ENCODE results near the gene CCDC116.
"Not testable (repeated sequence)": the region's sequence is repeated elsewhere in the genome, so short reads cannot be mapped to it uniquely, and the experiment has no call there.

Gene CCDC116

DNA sequence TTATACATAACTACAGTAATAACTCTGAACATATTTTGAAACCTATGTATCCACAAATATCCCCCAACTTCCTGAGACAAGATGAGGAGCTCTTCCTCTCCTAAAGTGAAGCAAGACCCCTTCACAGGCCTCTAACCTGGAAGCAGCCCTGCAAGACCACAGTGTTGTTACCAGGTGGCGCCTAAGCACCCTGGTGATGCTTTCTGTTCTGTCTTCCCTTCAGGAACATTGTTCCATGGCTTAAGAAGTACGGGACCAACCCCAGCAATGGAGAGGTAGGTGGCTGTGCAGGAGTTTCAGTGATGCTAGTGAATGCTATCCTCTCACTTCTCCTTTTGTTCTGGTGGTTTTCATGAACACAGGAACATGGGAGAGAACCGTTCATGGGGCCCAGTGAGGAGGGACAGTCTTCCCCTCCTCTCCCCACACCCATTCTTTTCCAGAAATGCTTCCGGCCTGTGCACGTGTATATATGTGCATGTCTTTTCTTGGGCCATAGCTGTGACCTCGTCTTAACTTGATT, 39.6 kb downstream of the CCDC116 start:
- H3K4me3 Mint-ChIP-seq = no peak overlapping the region
- peaks cover 56% of the 10 kb centered on the region for H3K36me3 Mint-ChIP-seq (ENCODE audit: low read depth)
- H3K27me3 Mint-ChIP-seq = no peaks in the 10 kb centered on the region
- H3K4me1 Mint-ChIP-seq (ENCODE audit: low read depth) = peaks cover 12% of the 10 kb centered on the region
- H3K9me3 Mint-ChIP-seq = no peaks in the 10 kb centered on the region
- no peak overlapping the region for H3K27ac Mint-ChIP-seq

DNA sequence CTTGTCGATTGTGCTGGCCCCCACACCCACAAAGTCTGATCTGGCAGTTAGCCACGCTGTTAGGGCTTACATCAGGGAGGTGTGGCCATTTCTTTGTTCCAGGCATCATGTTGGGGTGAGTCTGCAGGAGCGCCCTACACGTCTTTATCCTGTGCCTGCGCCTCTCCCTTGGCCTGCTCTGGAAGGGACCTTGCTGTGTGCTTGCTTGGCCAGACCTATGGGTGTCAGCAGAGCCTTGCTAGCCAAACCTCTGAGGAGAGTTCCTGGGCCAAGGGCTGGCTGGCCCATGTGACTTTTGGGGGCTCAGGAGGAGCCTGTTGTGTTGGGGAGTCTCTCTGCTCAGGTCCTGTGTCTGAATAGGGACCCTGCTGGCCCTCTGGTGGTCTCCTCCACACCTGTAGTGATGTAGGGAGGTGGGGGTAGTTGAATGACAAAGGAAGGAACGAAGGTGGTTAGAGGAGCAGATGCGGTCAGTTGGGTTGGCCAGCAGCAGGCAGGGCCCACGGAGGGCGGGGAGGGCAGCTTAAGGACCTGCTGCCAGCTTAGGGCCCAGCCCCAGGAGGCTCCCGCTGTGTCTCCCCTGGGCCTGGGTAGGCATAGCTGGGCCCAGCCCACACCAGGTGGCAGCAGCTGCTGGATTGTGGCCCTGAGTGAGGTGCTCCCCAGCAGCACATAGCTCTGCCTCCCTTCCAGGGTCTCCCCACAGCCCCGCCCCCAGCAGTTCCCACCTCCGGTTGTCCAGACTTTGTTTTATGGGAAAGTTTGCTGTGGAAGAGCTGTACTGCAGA, 41.2 kb downstream of the CCDC116 start:
- H3K4me3 Mint-ChIP-seq = no peak overlapping the region
- H3K9me3 Mint-ChIP-seq = no peaks in the 10 kb centered on the region
- H3K27me3 Mint-ChIP-seq = no peaks in the 10 kb centered on the region
- H3K36me3 Mint-ChIP-seq (ENCODE audit: low read depth) = peaks cover 56% of the 10 kb centered on the region
- no peak overlapping the region for H3K27ac Mint-ChIP-seq
- peaks cover 3% of the 10 kb centered on the region for H3K4me1 Mint-ChIP-seq (ENCODE audit: low read depth)

DNA sequence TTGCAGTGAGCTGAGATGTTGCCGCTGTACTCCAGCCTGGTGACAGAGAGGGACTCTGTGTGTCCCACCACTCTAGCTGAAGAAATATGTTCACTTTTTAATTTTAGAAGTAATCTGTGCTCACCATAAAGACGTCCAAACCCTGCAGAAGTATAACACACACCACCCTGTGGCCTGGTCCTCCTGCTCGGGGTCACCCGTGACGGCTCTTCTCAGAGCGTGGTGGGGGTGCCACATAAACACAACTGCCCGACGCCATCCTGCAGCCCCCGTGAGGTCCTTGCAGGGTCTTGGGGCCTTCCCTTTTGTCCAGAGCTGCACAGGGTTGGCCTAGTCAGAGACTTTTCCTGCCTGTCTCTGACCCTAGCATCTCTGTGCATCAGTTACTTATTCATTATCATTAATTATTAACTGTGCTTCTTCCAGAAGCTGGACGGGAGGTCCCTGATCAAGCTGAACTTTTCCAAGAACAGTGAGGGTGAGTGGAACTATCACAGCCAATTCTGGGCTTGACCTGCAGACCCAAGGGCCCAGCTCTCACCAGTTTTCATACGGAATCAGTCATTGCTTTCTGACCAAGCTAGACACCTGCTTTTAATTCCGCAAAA, 42.2 kb downstream of the CCDC116 start:
- H3K4me3 Mint-ChIP-seq = no peak overlapping the region
- H3K9me3 Mint-ChIP-seq = no peaks in the 10 kb centered on the region
- H3K27me3 Mint-ChIP-seq = no peaks in the 10 kb centered on the region
- H3K27ac Mint-ChIP-seq = no peak overlapping the region
- H3K4me1 Mint-ChIP-seq (ENCODE audit: low read depth) = no peaks in the 10 kb centered on the region
- peaks cover 55% of the 10 kb centered on the region for H3K36me3 Mint-ChIP-seq (ENCODE audit: low read depth)

DNA sequence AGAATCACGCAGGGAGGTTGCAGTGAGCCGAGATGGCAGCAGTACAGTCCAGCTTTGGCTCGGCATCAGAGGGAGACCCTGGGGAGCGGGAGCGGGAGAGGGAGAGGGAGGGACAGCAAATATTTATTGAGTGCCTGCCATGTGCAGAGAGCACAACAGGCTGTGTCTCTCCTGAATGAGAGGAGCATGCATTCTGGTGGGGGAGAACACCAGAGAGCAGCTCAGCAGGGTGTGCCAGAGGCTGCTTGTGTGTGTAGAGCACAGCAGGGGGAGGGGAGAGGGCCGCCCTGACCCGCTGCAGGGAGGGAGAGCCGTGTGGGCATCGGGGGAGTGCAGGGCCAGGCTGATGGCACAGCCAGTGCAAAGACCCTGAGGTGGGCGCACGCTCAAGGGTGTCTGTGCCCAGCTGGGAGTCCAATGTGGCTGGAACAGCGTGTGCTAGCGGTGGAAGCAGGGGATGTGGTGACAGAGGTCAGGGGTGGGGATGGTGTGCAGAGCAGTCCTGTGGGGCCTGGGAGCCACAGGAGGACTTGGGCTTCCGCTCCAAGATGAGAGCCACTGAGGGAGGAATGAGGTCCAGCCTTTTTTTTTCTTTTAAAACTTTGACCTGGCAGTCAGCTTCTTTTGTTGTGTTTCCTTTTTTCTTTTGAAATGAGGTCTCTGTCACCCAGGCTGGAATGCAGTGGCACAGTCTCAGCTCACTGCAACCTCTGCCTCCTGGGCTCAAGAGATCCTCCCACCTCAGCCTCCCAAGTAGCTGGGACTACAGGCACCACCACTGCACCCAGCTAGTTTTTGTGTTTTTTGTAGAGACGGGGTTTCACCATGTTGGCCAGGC, 45.3 kb downstream of the CCDC116 start:
- no peaks in the 10 kb centered on the region for H3K9me3 Mint-ChIP-seq
- no peak overlapping the region for H3K4me3 Mint-ChIP-seq
- peaks cover 29% of the 10 kb centered on the region for H3K36me3 Mint-ChIP-seq (ENCODE audit: low read depth)
- no peak overlapping the region for H3K27ac Mint-ChIP-seq
- H3K27me3 Mint-ChIP-seq = no peaks in the 10 kb centered on the region
- H3K4me1 Mint-ChIP-seq (ENCODE audit: low read depth) = peaks cover 3% of the 10 kb centered on the region

DNA sequence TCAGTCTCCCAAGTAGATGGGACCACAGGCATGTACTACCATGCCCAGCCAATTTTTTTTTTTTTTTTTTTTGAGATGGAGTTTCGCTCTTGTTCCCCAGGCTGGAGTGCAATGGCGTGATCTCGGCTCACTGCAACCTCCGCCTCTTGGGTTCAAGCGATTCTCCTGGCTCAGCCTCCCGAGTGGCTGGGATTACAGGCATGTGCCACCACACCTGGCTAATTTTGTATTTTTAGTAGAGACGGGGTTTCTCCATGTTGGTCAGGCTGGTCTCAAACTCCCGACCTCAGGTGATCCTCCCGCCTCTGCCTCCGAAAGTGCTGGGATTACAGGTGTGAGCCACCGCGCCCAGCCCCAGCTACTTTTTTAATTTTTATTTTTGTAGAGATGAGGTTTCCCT, 46.3 kb downstream of the CCDC116 start:
- H3K36me3 Mint-ChIP-seq (ENCODE audit: low read depth) = peaks cover 19% of the 10 kb centered on the region
- H3K4me3 Mint-ChIP-seq; H3K9me3 Mint-ChIP-seq; H3K27ac Mint-ChIP-seq; H3K27me3 Mint-ChIP-seq; H3K4me1 Mint-ChIP-seq (ENCODE audit: low read depth): not testable (repeated sequence)

DNA sequence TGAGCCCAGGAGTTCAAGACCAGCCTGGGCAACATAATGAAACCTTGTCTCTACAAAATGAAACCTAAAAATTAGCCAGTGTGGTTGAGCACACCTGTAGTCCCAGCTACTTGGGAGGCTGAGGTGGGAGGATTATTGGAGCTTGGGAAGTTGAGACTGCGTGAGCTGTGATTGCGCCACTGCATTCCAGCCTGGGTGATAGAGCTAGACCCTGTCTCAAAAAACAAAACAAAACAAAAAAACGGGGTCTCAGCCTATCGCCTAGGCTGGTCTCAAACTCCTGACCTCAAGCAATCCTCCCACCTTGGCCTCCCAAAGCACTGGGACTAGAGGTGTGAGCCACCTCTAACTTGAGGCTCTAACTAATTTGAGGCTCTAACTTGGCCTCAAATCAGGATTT, 46.8 kb downstream of the CCDC116 start:
- Mint-ChIP-seq H3K36me3 (ENCODE audit: low read depth) (peaks cover 16% of the 10 kb centered on the region), H3K4me1 (ENCODE audit: low read depth) (peaks cover 3% of the 10 kb centered on the region), H3K27me3 (no peaks in the 10 kb centered on the region), H3K27ac (no peak overlapping the region), H3K4me3 (no peak overlapping the region), H3K9me3 (no peaks in the 10 kb centered on the region)

DNA sequence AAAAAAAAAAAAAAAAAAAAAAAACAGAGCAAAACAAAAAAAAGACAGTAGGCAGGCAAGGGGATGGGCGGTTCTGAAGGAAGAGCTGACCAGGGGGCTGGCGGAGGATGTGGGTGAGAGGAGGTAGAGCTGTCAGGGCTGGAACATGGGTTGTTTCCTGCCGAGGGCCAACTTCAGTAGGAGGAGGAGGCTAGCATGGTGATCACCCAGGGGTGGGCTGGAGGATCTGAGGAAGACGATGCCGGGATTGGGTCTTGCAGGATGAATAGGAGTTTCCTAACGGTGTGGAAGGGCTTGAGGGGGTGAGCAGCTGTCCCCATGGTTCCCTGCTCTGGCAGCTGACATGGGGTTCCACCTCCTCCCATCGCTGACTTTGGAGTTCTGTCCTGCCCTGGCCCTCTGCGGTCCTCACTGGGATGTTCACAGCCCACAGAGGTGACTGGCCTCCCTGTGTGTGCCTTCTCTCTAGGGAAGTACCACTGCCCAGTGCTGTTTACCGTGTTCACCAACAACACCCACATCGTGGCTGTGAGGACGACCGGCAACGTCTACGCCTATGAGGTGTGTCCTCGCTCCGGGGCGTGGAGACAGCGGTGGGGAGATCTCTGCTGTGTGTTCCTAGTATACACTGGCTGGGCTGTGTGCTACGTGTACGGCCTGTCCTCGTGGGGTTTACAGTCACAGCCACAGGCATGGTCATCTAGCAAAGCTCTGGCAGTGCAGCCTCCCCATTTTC, 48.4 kb downstream of the CCDC116 start:
- no peak overlapping the region for H3K4me3 Mint-ChIP-seq
- H3K27me3 Mint-ChIP-seq = no peaks in the 10 kb centered on the region
- no peak overlapping the region for H3K27ac Mint-ChIP-seq
- H3K4me1 Mint-ChIP-seq (ENCODE audit: low read depth) = peaks cover 3% of the 10 kb centered on the region
- H3K9me3 Mint-ChIP-seq = no peaks in the 10 kb centered on the region
- peaks cover 11% of the 10 kb centered on the region for H3K36me3 Mint-ChIP-seq (ENCODE audit: low read depth)

DNA sequence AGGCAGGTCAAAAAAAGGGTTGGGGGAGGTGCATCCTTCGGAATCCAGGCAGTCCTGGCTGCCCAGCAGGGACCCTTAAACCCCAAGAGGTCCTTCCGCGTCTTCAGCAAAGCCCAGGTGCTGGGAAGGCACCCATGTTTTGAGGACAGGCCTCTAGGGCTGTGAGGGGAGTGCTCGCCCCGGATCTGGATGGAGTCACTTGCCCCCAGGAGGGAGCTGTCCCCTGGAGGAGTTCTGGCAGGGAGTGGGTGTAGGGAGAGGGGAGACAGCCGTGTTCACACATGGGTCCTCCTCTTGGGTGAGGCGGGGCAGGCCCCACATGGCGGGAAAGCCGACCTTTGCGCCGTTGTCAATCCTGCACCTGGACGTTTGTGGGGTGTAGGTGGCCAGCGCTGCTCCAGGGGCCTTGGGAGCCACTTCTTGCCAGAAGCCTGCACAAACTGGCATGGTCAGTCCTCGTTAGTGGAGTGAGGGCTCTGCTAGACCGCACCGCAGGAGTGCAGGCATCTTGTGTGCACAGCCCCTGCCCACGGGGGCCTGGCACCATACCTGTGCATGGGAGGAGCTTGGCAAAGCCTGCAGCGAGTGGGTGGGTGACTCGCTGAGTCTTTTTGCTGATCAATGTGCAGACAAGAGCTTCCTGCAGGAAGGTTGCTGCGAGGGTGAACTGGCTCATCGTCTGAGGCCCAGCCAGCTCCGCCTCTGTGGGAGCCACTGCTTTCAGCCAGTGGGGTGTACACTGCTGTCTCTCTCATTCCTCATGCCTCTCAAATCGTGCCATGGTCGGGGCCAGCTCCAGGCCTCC, 49.2 kb downstream of the CCDC116 start:
- peaks cover 3% of the 10 kb centered on the region for H3K4me1 Mint-ChIP-seq (ENCODE audit: low read depth)
- peaks cover 10% of the 10 kb centered on the region for H3K36me3 Mint-ChIP-seq (ENCODE audit: low read depth)
- H3K27ac Mint-ChIP-seq = no peak overlapping the region
- no peaks in the 10 kb centered on the region for H3K27me3 Mint-ChIP-seq
- no peak overlapping the region for H3K4me3 Mint-ChIP-seq
- H3K9me3 Mint-ChIP-seq = no peaks in the 10 kb centered on the region

DNA sequence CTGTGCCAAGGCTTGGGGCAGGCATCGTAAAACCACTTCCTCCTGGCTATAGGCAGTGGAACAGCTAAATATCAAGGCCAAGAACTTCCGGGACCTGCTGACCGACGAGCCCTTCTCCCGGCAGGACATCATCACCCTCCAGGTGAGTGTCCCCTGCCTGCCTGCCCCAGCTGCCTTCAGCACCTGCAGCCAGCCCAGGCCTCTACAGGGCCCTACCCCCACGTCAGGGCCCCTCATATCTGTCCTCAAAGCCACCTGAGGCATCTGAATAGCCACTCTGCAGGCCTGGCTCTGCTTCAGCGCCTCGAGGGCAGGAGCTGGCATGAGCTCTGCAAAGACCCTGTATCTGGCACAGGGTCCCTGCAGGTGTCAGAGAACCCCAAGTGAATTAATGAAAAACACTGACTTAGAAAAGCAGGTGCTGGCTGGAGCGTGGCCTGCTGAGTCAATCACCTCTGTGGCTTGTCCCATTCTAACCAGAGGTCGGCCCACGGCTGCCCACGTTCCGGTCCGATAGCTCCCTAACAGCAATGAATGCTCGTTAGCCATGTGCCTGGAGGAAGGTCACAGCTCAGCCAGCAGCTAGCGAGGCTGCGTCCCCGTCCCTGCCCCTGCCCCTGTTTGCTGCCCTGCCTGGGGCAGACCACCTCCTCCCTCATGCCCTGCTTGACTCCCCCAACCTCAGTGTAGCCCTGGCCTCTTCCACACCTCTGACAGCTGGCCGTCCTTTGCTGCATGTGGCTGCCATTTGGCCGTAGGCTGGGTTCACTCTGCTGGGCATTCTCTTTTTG, 50.0 kb downstream of the CCDC116 start:
- Mint-ChIP-seq H3K27me3 (no peaks in the 10 kb centered on the region), H3K9me3 (no peaks in the 10 kb centered on the region), H3K4me3 (no peak overlapping the region), H3K27ac (no peak overlapping the region), H3K4me1 (ENCODE audit: low read depth) (peaks cover 3% of the 10 kb centered on the region), H3K36me3 (ENCODE audit: low read depth) (peaks cover 10% of the 10 kb centered on the region)

DNA sequence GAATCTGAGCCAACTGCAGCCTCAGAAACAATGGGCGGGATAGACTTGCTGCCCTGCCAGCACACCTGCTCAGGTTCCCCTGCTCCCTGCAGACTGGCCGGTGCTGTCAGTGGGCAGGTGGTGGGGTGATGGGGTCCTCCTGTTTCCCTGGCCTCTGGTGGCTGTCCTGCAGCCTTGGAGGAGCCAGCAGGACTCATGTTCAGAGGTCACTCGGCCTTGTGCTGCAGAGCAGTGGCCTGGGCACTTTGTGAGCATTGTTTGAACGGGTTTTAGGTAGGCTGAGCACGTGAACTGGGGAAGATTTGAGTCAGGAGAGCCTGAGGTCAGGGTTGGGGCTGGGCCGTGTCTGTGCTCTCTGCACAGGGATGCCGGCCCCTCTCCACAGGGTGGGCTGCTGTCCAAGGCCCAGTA, 50.8 kb downstream of the CCDC116 start:
- Mint-ChIP-seq H3K27ac (no peak overlapping the region), H3K4me1 (ENCODE audit: low read depth) (peaks cover 3% of the 10 kb centered on the region), H3K4me3 (no peak overlapping the region), H3K9me3 (no peaks in the 10 kb centered on the region), H3K27me3 (no peaks in the 10 kb centered on the region), H3K36me3 (ENCODE audit: low read depth) (peaks cover 10% of the 10 kb centered on the region)

DNA sequence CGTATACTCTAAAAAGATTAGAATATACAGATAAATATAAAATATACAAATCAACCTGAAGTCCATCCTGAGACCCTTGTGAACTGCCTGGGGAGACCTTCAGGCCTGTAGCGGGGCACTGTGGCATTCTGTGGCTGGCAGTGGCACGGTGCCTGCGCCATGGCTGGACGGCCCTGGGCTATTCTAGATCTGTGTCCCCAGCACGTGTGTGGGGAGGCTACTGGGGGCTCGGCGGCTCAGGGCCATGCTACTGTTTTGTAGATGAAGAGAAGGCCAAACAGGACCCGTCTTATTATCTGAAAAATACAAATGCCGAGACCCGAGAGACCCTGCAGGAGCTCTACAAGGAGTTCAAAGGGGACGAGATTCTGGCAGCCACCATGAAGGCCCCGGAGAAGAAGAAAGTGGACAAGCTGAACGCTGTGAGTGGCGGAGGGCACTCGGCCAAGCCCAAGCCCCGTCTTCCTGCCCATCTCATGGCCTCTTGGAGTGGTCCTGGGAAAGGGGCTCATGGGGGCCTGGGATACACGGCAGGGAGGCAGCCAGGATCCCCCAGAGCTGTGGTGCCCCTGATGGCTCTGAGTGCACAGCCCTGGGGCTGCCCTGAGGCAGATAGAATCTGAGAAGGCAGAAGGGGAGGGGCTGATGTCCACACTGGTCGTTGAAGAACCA, 52.1 kb downstream of the CCDC116 start:
- Mint-ChIP-seq H3K27me3 (no peaks in the 10 kb centered on the region), H3K27ac (no peak overlapping the region), H3K9me3 (no peaks in the 10 kb centered on the region), H3K4me1 (ENCODE audit: low read depth) (peaks cover 13% of the 10 kb centered on the region), H3K36me3 (ENCODE audit: low read depth) (peaks cover 13% of the 10 kb centered on the region), H3K4me3 (no peak overlapping the region)

DNA sequence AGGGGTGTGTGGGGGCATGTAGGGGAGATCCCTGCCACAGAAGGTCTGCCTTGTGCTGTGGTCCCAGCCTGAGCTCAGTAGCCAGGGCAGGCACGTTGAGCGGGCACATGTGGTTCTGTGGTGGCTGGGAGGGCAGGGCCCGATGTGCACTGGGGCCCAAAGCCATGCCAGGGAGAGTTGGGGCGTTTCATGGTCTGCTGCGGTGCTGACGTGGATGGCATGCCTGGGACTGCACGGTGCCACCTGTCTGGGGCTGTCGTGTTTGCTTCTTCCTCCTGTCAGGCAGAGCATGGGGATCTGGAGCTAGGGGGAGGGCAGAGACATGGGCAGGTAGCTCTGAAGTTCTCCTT, 52.6 kb downstream of the CCDC116 start:
- Mint-ChIP-seq H3K4me3 (no peak overlapping the region), H3K27me3 (no peaks in the 10 kb centered on the region), H3K9me3 (no peaks in the 10 kb centered on the region), H3K36me3 (ENCODE audit: low read depth) (peaks cover 16% of the 10 kb centered on the region), H3K4me1 (ENCODE audit: low read depth) (peaks cover 18% of the 10 kb centered on the region), H3K27ac (no peak overlapping the region)

DNA sequence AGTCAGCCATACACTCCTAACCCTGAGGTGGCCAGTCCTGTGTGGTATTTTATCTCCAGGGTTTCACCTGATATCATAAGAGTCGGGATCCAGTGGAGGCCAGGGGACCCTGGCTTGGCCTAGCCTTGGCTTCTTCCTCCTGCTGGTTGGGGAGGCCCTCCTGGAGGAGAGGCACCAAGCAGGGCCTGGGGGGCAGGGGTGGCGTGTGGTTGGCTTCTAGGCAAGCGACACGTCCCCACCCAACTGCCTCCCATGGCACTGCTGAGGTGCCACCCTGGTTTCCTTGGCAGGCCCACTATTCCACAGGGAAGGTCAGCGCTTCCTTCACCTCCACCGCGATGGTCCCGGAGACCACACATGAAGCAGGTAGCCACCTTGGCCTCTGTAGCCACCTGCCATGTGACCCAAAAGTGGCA, 53.6 kb downstream of the CCDC116 start:
- Mint-ChIP-seq H3K27me3 (no peaks in the 10 kb centered on the region), H3K36me3 (ENCODE audit: low read depth) (peaks cover 20% of the 10 kb centered on the region), H3K4me1 (ENCODE audit: low read depth) (peaks cover 29% of the 10 kb centered on the region), H3K4me3 (no peak overlapping the region), H3K9me3 (no peaks in the 10 kb centered on the region), H3K27ac (no peak overlapping the region)

Measured in stimulated activated naive CD8-positive, alpha-beta T cell treated with anti-CD3 and anti-CD28 coated beads, Interleukin-15, Interleukin-2, amounts not matched to agents 100 ng/mL and 50 ng/mL, for 24 hours (primary cell).